Brain pericyte (primary cell): ENCODE results near the gene ATP13A3.
A peak's percentile ranks its signal among the peaks of the same experiment; 100 is the strongest.

Experiments used
- DNase-seq: peaks from one replicate; pipeline ENCODE4 v3.0.0-alpha.2; 2012; ENCODE audit warnings: low read depth, low spot score

The ATP13A3 gene

GRCh38 chr3:194370753-194371152 is 116.0 kb downstream of the ATP13A3 start:
- DNase-seq: no peak

- no peak for DNase-seq
Measured at GRCh38 chr3:194369522-194370279, 117.1 kb downstream of the ATP13A3 start, which contains the start of gene LRRC15. TSS of gene LRRC15 (minus strand) at chr3:194369743. CDS start at chr3:194361043, 8,700 bp downstream.

- DNase-seq: no peak
Measured at GRCh38 chr3:194368918-194369317, 117.9 kb downstream of the ATP13A3 start.

- DNase-seq: no peak
Measured at GRCh38 chr3:194367992-194368841, 118.6 kb downstream of the ATP13A3 start.

- DNase-seq: no peak
Measured at GRCh38 chr3:194365978-194366490, 120.8 kb downstream of the ATP13A3 start.

- no peak for DNase-seq
Measured at GRCh38 chr3:194365526-194365925, 121.3 kb downstream of the ATP13A3 start.

- DNase-seq: peak; percentile 40
Measured at GRCh38 chr3:194364652-194365434, 122.0 kb downstream of the ATP13A3 start.

GRCh38 chr3:194364314-194364651 is 122.5 kb downstream of the ATP13A3 start:
- no peak for DNase-seq

- DNase-seq: no peak
Measured at GRCh38 chr3:194360568-194360967, 126.2 kb downstream of the ATP13A3 start.

- no peak for DNase-seq
Measured at GRCh38 chr3:194357681-194358080, 129.1 kb downstream of the ATP13A3 start.

GRCh38 chr3:194355379-194355778 is 131.4 kb downstream of the ATP13A3 start:
- DNase-seq: no peak

GRCh38 chr3:194354315-194354714 is 132.5 kb downstream of the ATP13A3 start:
- DNase-seq: no peak
